Erythroblast (primary cell): ENCODE results near the gene CEP85L.

Experiments
- GATA1 ChIP-seq: IDR thresholded peaks from 2 replicates; pipeline ENCODE4 v1.6.1; 2011; ENCODE audit warnings: low read depth, mild to moderate bottlenecking, control low read depth, low read length, moderate library complexity
- POLR2A ChIP-seq: IDR thresholded peaks from 2 replicates; pipeline ENCODE4 v1.6.1; 2011; ENCODE audit warnings: mild to moderate bottlenecking, low read length

DNA sequence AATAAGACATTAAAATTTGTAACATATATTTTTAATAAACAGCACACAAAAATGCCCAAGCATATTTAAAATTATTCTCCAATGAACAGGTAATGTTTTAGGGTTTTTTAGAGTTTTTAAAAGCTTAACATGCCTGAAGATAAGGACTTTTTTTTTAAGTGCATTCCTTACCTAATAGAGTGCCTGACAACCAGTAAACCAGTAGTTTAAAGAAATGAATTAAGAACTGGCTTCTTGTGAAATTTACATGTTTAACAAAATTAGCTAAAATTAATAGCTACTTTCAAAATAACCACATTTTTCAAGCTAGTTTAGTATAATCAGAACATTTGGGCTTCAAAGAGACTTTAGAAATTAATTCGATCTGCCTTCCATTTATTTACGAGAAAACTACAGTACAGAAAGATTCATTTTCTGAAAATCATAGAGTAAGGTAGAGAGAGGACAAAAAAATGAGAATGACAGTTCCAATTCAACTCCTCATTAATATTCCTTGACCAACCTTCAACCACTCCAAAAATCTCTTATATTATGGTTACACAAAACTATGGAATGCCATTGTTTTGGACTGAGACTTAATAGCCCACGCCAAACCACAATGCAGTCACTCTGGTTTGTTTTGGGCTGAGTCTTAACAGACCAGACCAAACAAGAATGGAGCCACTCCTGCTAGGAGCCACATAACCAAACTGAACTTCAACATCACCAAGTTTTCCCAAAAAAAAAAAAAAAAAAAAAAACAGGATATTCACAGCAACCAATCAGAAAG lies 109.0 kb downstream of the CEP85L start:
- no peak for TF ChIP-seq POLR2A
- TF ChIP-seq GATA1, result no peak
